ENCODE data around the gene MYO18B.

MYO18B gene

DNA sequence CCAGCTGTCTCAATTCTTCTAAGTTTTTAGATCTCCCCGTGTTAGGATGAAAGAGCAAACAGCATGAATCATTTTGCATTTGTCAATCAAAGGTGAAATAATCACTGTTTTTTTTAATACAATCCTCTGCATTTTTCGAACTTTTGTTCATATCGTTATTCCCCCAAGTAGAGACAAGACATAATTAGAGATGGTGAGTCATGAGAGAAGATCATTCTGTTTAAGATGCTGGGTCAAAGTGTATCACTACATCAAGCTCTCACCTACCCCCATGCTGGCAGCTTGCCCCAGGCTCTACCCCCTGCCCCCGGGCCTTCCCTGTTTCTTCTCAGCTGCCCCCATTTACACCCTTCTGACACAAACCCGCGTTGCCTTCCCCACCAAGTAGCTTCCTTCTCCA is 30.5 kb upstream of the MYO18B start:
- H3K9me3 ChIP-seq (ENCODE audit: control insufficient read depth, low read length) = no peaks in the 10 kb centered on the region
- no peaks in the 10 kb centered on the region for H3K27me3 ChIP-seq (replicated peaks; ENCODE audit: control insufficient read depth, insufficient read depth, low read length, poor library complexity, severe bottlenecking)
- no peaks in the 10 kb centered on the region for H3K36me3 ChIP-seq (ENCODE audit: control insufficient read depth, insufficient read depth, low read length)
- H3K27ac ChIP-seq (ENCODE audit: insufficient read depth, low read length, poor library complexity, severe bottlenecking) = no peak overlapping the region
- no peak overlapping the region for H3K4me3 ChIP-seq (ENCODE audit: insufficient read depth, low read depth, low read length, poor library complexity, severe bottlenecking)
- H3K4me1 ChIP-seq (ENCODE audit: control insufficient read depth, insufficient read depth, low read length, poor library complexity, severe bottlenecking) = no peaks in the 10 kb centered on the region
- no peak for DNase-seq

- H3K36me3 ChIP-seq (ENCODE audit: control insufficient read depth, insufficient read depth, low read length) = no peaks in the 10 kb centered on the region
- H3K4me3 ChIP-seq (ENCODE audit: insufficient read depth, low read depth, low read length, poor library complexity, severe bottlenecking) = no peak overlapping the region
- no peaks in the 10 kb centered on the region for H3K27me3 ChIP-seq (replicated peaks; ENCODE audit: control insufficient read depth, insufficient read depth, low read length, poor library complexity, severe bottlenecking)
Measured at GRCh38 chr22:25712661-25713400, 29.2 kb upstream of the MYO18B start.

DNA sequence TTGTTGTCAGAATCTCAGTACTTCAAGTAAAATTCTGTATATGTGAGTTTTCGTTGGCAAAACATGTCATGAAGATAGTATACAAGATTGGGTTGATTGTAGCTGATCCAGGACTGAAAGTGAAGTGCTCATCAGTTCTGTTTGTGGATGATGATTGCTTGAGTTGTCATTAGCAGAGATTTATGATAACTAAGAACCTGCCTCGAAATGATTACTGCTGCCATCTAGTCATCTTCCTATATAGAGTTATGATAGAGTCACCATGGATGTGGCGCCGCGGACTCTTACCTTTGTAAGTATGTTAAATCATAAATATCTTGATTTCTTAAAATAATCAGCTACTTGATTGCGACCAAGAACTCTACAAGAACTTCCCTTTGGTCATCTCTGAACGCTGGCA is 27.9 kb upstream of the MYO18B start:
- Histone ChIP-seq H3K36me3 (ENCODE audit: control insufficient read depth, insufficient read depth, low read length) (no peaks in the 10 kb centered on the region), H3K4me3 (ENCODE audit: insufficient read depth, low read depth, low read length, poor library complexity, severe bottlenecking) (no peak overlapping the region), H3K27me3 (replicated peaks; ENCODE audit: control insufficient read depth, insufficient read depth, low read length, poor library complexity, severe bottlenecking) (no peaks in the 10 kb centered on the region), H3K9me3 (ENCODE audit: control insufficient read depth, low read length) (no peaks in the 10 kb centered on the region), H3K27ac (ENCODE audit: insufficient read depth, low read length, poor library complexity, severe bottlenecking) (no peak overlapping the region), H3K4me1 (ENCODE audit: control insufficient read depth, insufficient read depth, low read length, poor library complexity, severe bottlenecking) (no peaks in the 10 kb centered on the region)
- DNase-seq = no peak

More at GRCh38 chr22:25712661-25713400, 29.2 kb upstream of the MYO18B start:
- H3K4me1 ChIP-seq (ENCODE audit: control insufficient read depth, insufficient read depth, low read length, poor library complexity, severe bottlenecking) = no peaks in the 10 kb centered on the region
- no peak for DNase-seq
- H3K27ac ChIP-seq (ENCODE audit: insufficient read depth, low read length, poor library complexity, severe bottlenecking) = no peak overlapping the region
- no peaks in the 10 kb centered on the region for H3K9me3 ChIP-seq (ENCODE audit: control insufficient read depth, low read length)

GRCh38 chr22:25714739-25715138 is 27.2 kb upstream of the MYO18B start:
- no peaks in the 10 kb centered on the region for H3K36me3 ChIP-seq (ENCODE audit: control insufficient read depth, insufficient read depth, low read length)
- H3K9me3 ChIP-seq (ENCODE audit: control insufficient read depth, low read length) = no peaks in the 10 kb centered on the region

GRCh38 chr22:25716637-25717036 is 25.4 kb upstream of the MYO18B start:
- Histone ChIP-seq H3K27ac (ENCODE audit: insufficient read depth, low read length, poor library complexity, severe bottlenecking) (no peak overlapping the region), H3K4me1 (ENCODE audit: control insufficient read depth, insufficient read depth, low read length, poor library complexity, severe bottlenecking) (no peaks in the 10 kb centered on the region), H3K9me3 (ENCODE audit: control insufficient read depth, low read length) (no peaks in the 10 kb centered on the region), H3K27me3 (replicated peaks; ENCODE audit: control insufficient read depth, insufficient read depth, low read length, poor library complexity, severe bottlenecking) (no peaks in the 10 kb centered on the region), H3K36me3 (ENCODE audit: control insufficient read depth, insufficient read depth, low read length) (no peaks in the 10 kb centered on the region), H3K4me3 (ENCODE audit: insufficient read depth, low read depth, low read length, poor library complexity, severe bottlenecking) (no peak overlapping the region)
- DNase-seq = no peak

More at GRCh38 chr22:25714739-25715138, 27.2 kb upstream of the MYO18B start:
- Histone ChIP-seq H3K27me3 (replicated peaks; ENCODE audit: control insufficient read depth, insufficient read depth, low read length, poor library complexity, severe bottlenecking) (no peaks in the 10 kb centered on the region), H3K4me1 (ENCODE audit: control insufficient read depth, insufficient read depth, low read length, poor library complexity, severe bottlenecking) (no peaks in the 10 kb centered on the region), H3K4me3 (ENCODE audit: insufficient read depth, low read depth, low read length, poor library complexity, severe bottlenecking) (no peak overlapping the region), H3K27ac (ENCODE audit: insufficient read depth, low read length, poor library complexity, severe bottlenecking) (no peak overlapping the region)
- no peak for DNase-seq

DNA sequence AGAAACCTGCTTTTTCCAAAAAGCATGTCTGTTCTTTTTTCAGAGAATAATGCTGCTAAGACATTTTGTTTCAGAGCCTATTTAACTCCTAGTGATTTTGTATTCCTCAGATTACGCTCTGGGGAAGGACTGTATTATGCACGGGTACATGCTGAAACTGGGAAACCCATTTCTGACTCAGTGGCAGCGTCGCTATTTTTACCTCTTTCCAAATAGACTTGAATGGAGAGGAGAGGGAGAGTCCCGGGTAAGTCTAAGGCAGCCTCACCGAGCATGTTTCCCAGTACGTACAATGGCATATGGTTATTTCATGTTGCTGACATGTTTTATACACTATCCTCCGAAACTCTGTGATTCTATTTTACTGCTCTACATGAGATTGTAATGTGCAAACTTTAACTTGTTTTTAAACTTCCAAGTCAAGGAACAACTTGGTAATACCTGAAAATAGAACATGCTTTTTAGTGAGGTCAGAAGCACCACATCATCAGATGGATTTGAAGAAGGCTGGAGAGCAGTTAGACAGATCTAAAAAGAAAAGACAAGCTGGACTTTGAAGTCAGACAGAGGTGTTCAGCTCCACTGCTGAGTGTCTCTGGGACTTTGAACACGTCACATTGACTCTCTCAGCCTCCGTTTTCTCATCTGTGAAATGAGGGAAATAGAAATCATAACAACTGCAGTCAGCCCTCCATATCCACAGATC is 23.7 kb upstream of the MYO18B start:
- no peak overlapping the region for H3K27ac ChIP-seq (ENCODE audit: insufficient read depth, low read length, poor library complexity, severe bottlenecking)
- H3K36me3 ChIP-seq (ENCODE audit: control insufficient read depth, insufficient read depth, low read length) = no peaks in the 10 kb centered on the region
- no peaks in the 10 kb centered on the region for H3K9me3 ChIP-seq (ENCODE audit: control insufficient read depth, low read length)
- H3K4me3 ChIP-seq (ENCODE audit: insufficient read depth, low read depth, low read length, poor library complexity, severe bottlenecking) = no peak overlapping the region
- H3K27me3 ChIP-seq (replicated peaks; ENCODE audit: control insufficient read depth, insufficient read depth, low read length, poor library complexity, severe bottlenecking) = no peaks in the 10 kb centered on the region
- DNase-seq = no peak
- H3K4me1 ChIP-seq (ENCODE audit: control insufficient read depth, insufficient read depth, low read length, poor library complexity, severe bottlenecking) = no peaks in the 10 kb centered on the region

GRCh38 chr22:25722223-25722622 is 19.8 kb upstream of the MYO18B start:
- Histone ChIP-seq H3K4me1 (ENCODE audit: control insufficient read depth, insufficient read depth, low read length, poor library complexity, severe bottlenecking) (no peaks in the 10 kb centered on the region), H3K4me3 (ENCODE audit: insufficient read depth, low read depth, low read length, poor library complexity, severe bottlenecking) (no peak overlapping the region), H3K27ac (ENCODE audit: insufficient read depth, low read length, poor library complexity, severe bottlenecking) (no peak overlapping the region), H3K27me3 (replicated peaks; ENCODE audit: control insufficient read depth, insufficient read depth, low read length, poor library complexity, severe bottlenecking) (no peaks in the 10 kb centered on the region), H3K9me3 (ENCODE audit: control insufficient read depth, low read length) (no peaks in the 10 kb centered on the region), H3K36me3 (ENCODE audit: control insufficient read depth, insufficient read depth, low read length) (no peaks in the 10 kb centered on the region)
- DNase-seq = no peak

DNA sequence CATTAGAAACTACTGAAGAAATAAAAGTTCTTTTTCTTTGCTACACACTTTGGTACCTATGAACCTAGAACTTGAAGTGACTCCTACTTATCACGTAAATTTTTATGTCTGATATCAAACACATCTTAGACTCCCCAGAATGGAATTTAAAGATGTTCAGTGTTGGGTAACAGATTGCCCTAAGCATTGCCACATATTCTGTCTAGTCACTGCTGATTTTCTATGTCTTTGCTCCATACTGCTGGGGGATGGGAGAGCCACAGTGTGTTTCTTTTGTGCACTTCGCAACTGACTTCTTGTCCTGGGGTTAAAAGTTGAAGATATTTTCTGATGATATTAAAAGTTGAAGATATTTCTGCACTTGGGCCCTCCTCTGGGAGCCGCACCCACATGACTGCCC is 19.4 kb upstream of the MYO18B start:
- Histone ChIP-seq H3K9me3 (ENCODE audit: control insufficient read depth, low read length) (no peaks in the 10 kb centered on the region), H3K27ac (ENCODE audit: insufficient read depth, low read length, poor library complexity, severe bottlenecking) (no peak overlapping the region), H3K36me3 (ENCODE audit: control insufficient read depth, insufficient read depth, low read length) (no peaks in the 10 kb centered on the region), H3K4me1 (ENCODE audit: control insufficient read depth, insufficient read depth, low read length, poor library complexity, severe bottlenecking) (no peaks in the 10 kb centered on the region), H3K4me3 (ENCODE audit: insufficient read depth, low read depth, low read length, poor library complexity, severe bottlenecking) (no peak overlapping the region), H3K27me3 (replicated peaks; ENCODE audit: control insufficient read depth, insufficient read depth, low read length, poor library complexity, severe bottlenecking) (no peaks in the 10 kb centered on the region)
- no peak for DNase-seq

- Histone ChIP-seq H3K36me3 (ENCODE audit: control insufficient read depth, insufficient read depth, low read length) (no peaks in the 10 kb centered on the region), H3K4me1 (ENCODE audit: control insufficient read depth, insufficient read depth, low read length, poor library complexity, severe bottlenecking) (no peaks in the 10 kb centered on the region), H3K27me3 (replicated peaks; ENCODE audit: control insufficient read depth, insufficient read depth, low read length, poor library complexity, severe bottlenecking) (no peaks in the 10 kb centered on the region), H3K27ac (ENCODE audit: insufficient read depth, low read length, poor library complexity, severe bottlenecking) (no peak overlapping the region), H3K9me3 (ENCODE audit: control insufficient read depth, low read length) (no peaks in the 10 kb centered on the region), H3K4me3 (ENCODE audit: insufficient read depth, low read depth, low read length, poor library complexity, severe bottlenecking) (no peak overlapping the region)
- no peak for DNase-seq
Measured at GRCh38 chr22:25726241-25726640, 15.7 kb upstream of the MYO18B start.

DNA sequence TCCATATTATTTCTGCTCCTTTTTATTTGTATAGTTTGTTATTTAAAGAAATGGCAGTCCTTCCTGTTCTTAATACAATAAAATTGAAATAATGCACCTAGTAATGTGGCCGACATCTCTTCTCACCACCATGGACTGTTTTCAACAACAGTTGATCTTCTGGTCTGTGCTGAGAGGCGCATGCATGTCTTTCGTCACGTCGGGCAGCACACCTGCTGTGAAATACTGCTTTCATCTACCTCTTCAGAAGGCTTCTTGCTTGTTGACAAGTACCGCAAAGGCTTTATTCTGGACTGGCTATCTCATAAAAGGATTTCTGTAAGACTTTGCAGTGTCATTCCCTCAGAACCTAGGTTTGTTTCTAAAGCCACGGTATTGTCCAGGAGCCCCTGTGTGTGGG is 13.9 kb upstream of the MYO18B start:
- DNase-seq = no peak
- no peaks in the 10 kb centered on the region for H3K36me3 ChIP-seq (ENCODE audit: control insufficient read depth, insufficient read depth, low read length)

More for the DNA sequence above, 13.9 kb upstream of the MYO18B start:
- no peak overlapping the region for H3K4me3 ChIP-seq (ENCODE audit: insufficient read depth, low read depth, low read length, poor library complexity, severe bottlenecking)
- no peak overlapping the region for H3K27ac ChIP-seq (ENCODE audit: insufficient read depth, low read length, poor library complexity, severe bottlenecking)
- H3K27me3 ChIP-seq (replicated peaks; ENCODE audit: control insufficient read depth, insufficient read depth, low read length, poor library complexity, severe bottlenecking) = no peaks in the 10 kb centered on the region
- no peaks in the 10 kb centered on the region for H3K4me1 ChIP-seq (ENCODE audit: control insufficient read depth, insufficient read depth, low read length, poor library complexity, severe bottlenecking)
- no peaks in the 10 kb centered on the region for H3K9me3 ChIP-seq (ENCODE audit: control insufficient read depth, low read length)

All from effector memory CD4-positive, alpha-beta T cell (primary cell).